IMR-90 (cell line): ENCODE measurements around the gene SYNE2. TPM values are rescaled to one million over a fixed set of nuclear protein-coding genes. Genes with fewer than 3 reads are reported as not detected.

Source experiments
- ATAC-seq: fragments of 200-7000 bp; cut with Tn5 transposase; 2 replicates; pipeline ENCODE4 v1.9.1; 2020; ENCODE audit warnings: low read depth, mild to moderate bottlenecking, moderate library complexity
- BruUV-seq: library from RNA; stranded (reverse); fragments of 400-500 nt; replicated peaks from 2 replicates; lab custom pipeline; 2021; lab: Mats Ljungman, UMichigan
- CTCF ChIA-PET: fragments of 300-600 bp; formaldehyde crosslinking; extraction: SDS; loops from one replicate; lab custom pipeline; 2021; ENCODE audit warnings: antibody characterized with exemption; lab: Yijun Ruan, JAX
- POLR2A ChIA-PET: fragments of 300-600 bp; sonication (Branson Sonifier 250); formaldehyde crosslinking; loops from one replicate; lab custom pipeline; 2022; ENCODE audit warnings: antibody characterized with exemption; ENCODE audit not compliant: unreplicated experiment; lab: Charles Lee
- DNase-seq: peaks from one replicate; pipeline ENCODE4 v3.0.0; 2013
- H2AFZ ChIP-seq: replicated peaks from 2 replicates; pipeline ENCODE3; 2013; ENCODE audit warnings: low read length, mild to moderate bottlenecking; ENCODE audit not compliant: poor library complexity
- H2AK5ac ChIP-seq: 2 replicates; pipeline ENCODE4 v1.6.1; 2013; ENCODE audit warnings: low read depth, low read length, inconsistent platforms
- H2AK9ac ChIP-seq: replicated peaks from 2 replicates; pipeline ENCODE3; 2013; ENCODE audit warnings: mild to moderate bottlenecking, low read depth, low read length, moderate library complexity; ENCODE audit not compliant: poor library complexity
- H2BK120ac ChIP-seq: 2 replicates; pipeline ENCODE4 v1.6.1; 2013; ENCODE audit warnings: low read depth, low read length, inconsistent platforms
- H2BK15ac ChIP-seq: 3 replicates; pipeline ENCODE4 v1.6.1; 2013; ENCODE audit warnings: low read depth, low read length, inconsistent platforms
- H2BK20ac ChIP-seq: 2 replicates; pipeline ENCODE4 v1.6.1; 2013; ENCODE audit warnings: low read depth, mild to moderate bottlenecking, inconsistent platforms, low read length, moderate library complexity
- H2BK5ac ChIP-seq: 2 replicates; pipeline ENCODE4 v1.6.1; 2013; ENCODE audit warnings: mild to moderate bottlenecking, low read depth, low read length, inconsistent platforms; ENCODE audit not compliant: poor library complexity, severe bottlenecking
- H3K14ac ChIP-seq: replicated peaks from 2 replicates; pipeline ENCODE4 v1.6.1; 2013; ENCODE audit warnings: low read depth, low read length, inconsistent platforms
- H3K18ac ChIP-seq: 2 replicates; pipeline ENCODE4 v1.6.1; 2013; ENCODE audit warnings: low read depth, low read length, control low read depth
- H3K23ac ChIP-seq: 2 replicates; pipeline ENCODE4 v1.6.1; 2013; ENCODE audit warnings: low read depth, low read length, inconsistent platforms
- H3K27ac ChIP-seq: 2 replicates; pipeline ENCODE4 v1.5.1; 2013; ENCODE audit warnings: mild to moderate bottlenecking, control low read depth, low read length; ENCODE audit not compliant: insufficient read depth
- H3K27me3 ChIP-seq: 2 replicates; pipeline ENCODE4 v1.6.1; 2013; ENCODE audit warnings: low read length; ENCODE audit not compliant: control insufficient read depth, insufficient read depth
- H3K36me3 ChIP-seq: 2 replicates; pipeline ENCODE4 v1.6.1; 2013; ENCODE audit warnings: low read length, mixed read lengths; ENCODE audit not compliant: control insufficient read depth, insufficient read depth
- H3K4ac ChIP-seq: 2 replicates; pipeline ENCODE4 v1.6.1; 2013; ENCODE audit warnings: low read depth, low read length, inconsistent platforms
- H3K4me1 ChIP-seq: 2 replicates; pipeline ENCODE4 v1.6.1; 2013; ENCODE audit warnings: low read length, mixed read lengths; ENCODE audit not compliant: control insufficient read depth, insufficient read depth
- H3K4me2 ChIP-seq: 2 replicates; pipeline ENCODE4 v1.6.1; 2013; ENCODE audit warnings: low read depth, mild to moderate bottlenecking, control low read depth, low read length, moderate library complexity
- H3K4me3 ChIP-seq: 2 replicates; pipeline ENCODE4 v1.5.1; 2013; ENCODE audit warnings: low read depth, mild to moderate bottlenecking, control low read depth, low read length, moderate library complexity; ENCODE audit not compliant: insufficient read depth
- H3K56ac ChIP-seq: 2 replicates; pipeline ENCODE4 v1.6.1; 2013; ENCODE audit warnings: low read length, inconsistent platforms; ENCODE audit not compliant: insufficient read depth; ENCODE audit errors: extremely low read depth
- H3K79me1 ChIP-seq, 2 experiments: 2 replicates each; pipeline ENCODE4 v1.6.1; 2013; ENCODE audit warnings: low read length in 2 of 2, inconsistent platforms in 1 of 2, low read depth in 1 of 2
- H3K9ac ChIP-seq: 2 replicates; pipeline ENCODE4 v1.6.1; 2013; ENCODE audit warnings: low read depth, low read length, control low read depth
- H3K9me1 ChIP-seq: 2 replicates; pipeline ENCODE4 v1.6.1; 2013; ENCODE audit warnings: low read length, inconsistent platforms; ENCODE audit not compliant: insufficient read depth
- H3K9me3 ChIP-seq: 2 replicates; pipeline ENCODE4 v1.6.1; 2013; ENCODE audit warnings: low read length; ENCODE audit not compliant: control insufficient read depth, insufficient read depth
- H4K20me1 ChIP-seq: 2 replicates; pipeline ENCODE4 v1.6.1; 2013; ENCODE audit warnings: low read length, inconsistent platforms; ENCODE audit not compliant: insufficient read depth
- H4K5ac ChIP-seq: 2 replicates; pipeline ENCODE4 v1.6.1; 2013; ENCODE audit warnings: mild to moderate bottlenecking, low read depth, low read length, control low read depth
- H4K8ac ChIP-seq, 2 experiments: 2 replicates each; pipeline ENCODE4 v1.6.1; 2013; ENCODE audit warnings: low read depth in 2 of 2, low read length in 2 of 2, control low read depth in 1 of 2, inconsistent platforms in 1 of 2
- H4K91ac ChIP-seq: 2 replicates; pipeline ENCODE4 v1.6.1; 2013; ENCODE audit warnings: low read depth, low read length, inconsistent platforms; ENCODE audit not compliant: insufficient read depth
- CHD1 ChIP-seq: IDR thresholded peaks from 2 replicates; pipeline ENCODE4 v1.6.1; 2012; ENCODE audit warnings: low read depth, low read length, improper control_type of control experiment
- MAZ ChIP-seq: IDR thresholded peaks from 2 replicates; pipeline ENCODE4 v1.6.1; 2012; ENCODE audit warnings: low read depth, mild to moderate bottlenecking, low read length, improper control_type of control experiment, moderate library complexity, borderline replicate concordance
- MXI1 ChIP-seq: IDR thresholded peaks from 2 replicates; pipeline ENCODE4 v1.6.1; 2012; ENCODE audit warnings: low read depth, mild to moderate bottlenecking, low read length, moderate library complexity, borderline replicate concordance
- NFE2L2 ChIP-seq: fragments of 150-350 bp; IDR thresholded peaks from 2 replicates; pipeline ENCODE4 v1.6.1; 2016; ENCODE audit warnings: low read depth, mild to moderate bottlenecking, low read length
- SMC3 ChIP-seq: fragments of 150-350 bp; IDR thresholded peaks from 2 replicates; pipeline ENCODE4 v1.6.1; 2016; ENCODE audit warnings: low read depth, mild to moderate bottlenecking, antibody characterized with exemption, low read length, moderate library complexity
- WGBS, 2 experiments: methylation state at CpG; one replicate each; pipeline versions ENCODE4 v1.1.5 to v1.1.7; 2013; ENCODE audit warnings: missing lambda C conversion rate in 2 of 2; ENCODE audit not compliant: insufficient read length in 1 of 2; ENCODE audit errors: extremely low coverage in 2 of 2; 5-methylcytosine and 5-hydroxymethylcytosine counted together
- dilution Hi-C: fragments of 300-500 bp; cut with HindIII; formaldehyde crosslinking; loops from one replicate; pipeline ENCODE4 v1.14.3; 2018; ENCODE audit warnings: low sequenced_read_pairs; ENCODE audit not compliant: unreplicated experiment
- in situ Hi-C: fragments of 300-500 bp; cut with MboI; formaldehyde crosslinking; loops from 3 replicates; pipeline ENCODE4 v1.14.3; 2019; ENCODE audit warnings: low sequenced_read_pairs, inconsistent platforms, mixed read lengths
- intact Hi-C: fragments of 100-400 bp; cut with micrococcal nuclease; formaldehyde crosslinking; loops from 2 replicates; pipeline ENCODE4 v1.10.0; 2022
- polyA plus RNA-seq, 3 experiments: library from polyadenylated mRNA; depleted of rRNA; stranded (reverse); fragments of >200 nt; gene quantifications; 2 replicates each; pipeline ENCODE4 v1.2.3, GENCODE V29; 2012; ENCODE audit warnings: low replicate concordance in 1 of 3
- total RNA-seq: library from RNA; depleted of rRNA; stranded (reverse); fragments of >200 nt; gene quantifications from 2 replicates; pipeline ENCODE4 v1.2.3, GENCODE V29; 2012
- TF ChIP-seq, protein P1 (sequence below): conservative IDR thresholded peaks from 2 replicates; pipeline ENCODE4 v1.5.1; 2012; ENCODE audit warnings: mild to moderate bottlenecking, low read depth, low read length, improper control_type of control experiment
- TF ChIP-seq, protein P2 (sequence below): fragments of 150-350 bp; IDR thresholded peaks from 2 replicates; pipeline ENCODE4 v1.6.1; 2016; ENCODE audit warnings: low read depth, mild to moderate bottlenecking, low read length, moderate library complexity, borderline replicate concordance

The SYNE2 gene
- total and polyA plus RNA-seq, 2 of the 4 experiments (the other 2 are of a cell fraction), result 5.2 to 28.9 TPM

DNA sequence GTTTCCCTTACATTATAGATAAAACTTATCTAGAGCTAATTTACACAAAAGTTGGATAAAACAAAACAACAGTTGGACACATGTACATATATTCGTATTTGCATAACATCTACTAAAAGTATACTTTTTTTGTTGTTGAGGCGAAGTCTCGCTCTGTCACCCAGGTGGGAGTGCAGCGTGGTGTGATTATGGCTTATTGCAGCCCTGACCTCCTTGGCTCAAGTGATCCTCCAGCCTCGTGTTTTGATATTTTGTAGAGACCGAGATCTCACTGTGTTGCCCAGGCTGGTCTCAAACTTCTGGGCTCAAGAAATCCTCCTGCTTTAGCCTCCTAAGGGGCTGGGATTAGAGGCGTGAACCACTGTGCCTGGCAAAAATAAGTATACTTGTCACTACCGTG is 9.4 kb downstream of the SYNE2 start:
- H2BK120ac ChIP-seq, result no peak overlapping the region
- no peak overlapping the region for H2AFZ ChIP-seq
- H2BK5ac ChIP-seq, result no peak overlapping the region
- intact Hi-C loops (no loop called here), dilution Hi-C loops (no loop called here), in situ Hi-C loops (no loop called here)
- no peak overlapping the region for H4K91ac ChIP-seq
- ATAC-seq (no peak), DNase-seq (no peak)
- no peak overlapping the region for H2BK20ac ChIP-seq
- H2AK9ac ChIP-seq, result no peak overlapping the region
- TF ChIP-seq MAZ (no peak), CHD1 (no peak), SMC3 (no peak), MXI1 (no peak), NFE2L2 (no peak)
- TF ChIP-seq, protein P1, sequence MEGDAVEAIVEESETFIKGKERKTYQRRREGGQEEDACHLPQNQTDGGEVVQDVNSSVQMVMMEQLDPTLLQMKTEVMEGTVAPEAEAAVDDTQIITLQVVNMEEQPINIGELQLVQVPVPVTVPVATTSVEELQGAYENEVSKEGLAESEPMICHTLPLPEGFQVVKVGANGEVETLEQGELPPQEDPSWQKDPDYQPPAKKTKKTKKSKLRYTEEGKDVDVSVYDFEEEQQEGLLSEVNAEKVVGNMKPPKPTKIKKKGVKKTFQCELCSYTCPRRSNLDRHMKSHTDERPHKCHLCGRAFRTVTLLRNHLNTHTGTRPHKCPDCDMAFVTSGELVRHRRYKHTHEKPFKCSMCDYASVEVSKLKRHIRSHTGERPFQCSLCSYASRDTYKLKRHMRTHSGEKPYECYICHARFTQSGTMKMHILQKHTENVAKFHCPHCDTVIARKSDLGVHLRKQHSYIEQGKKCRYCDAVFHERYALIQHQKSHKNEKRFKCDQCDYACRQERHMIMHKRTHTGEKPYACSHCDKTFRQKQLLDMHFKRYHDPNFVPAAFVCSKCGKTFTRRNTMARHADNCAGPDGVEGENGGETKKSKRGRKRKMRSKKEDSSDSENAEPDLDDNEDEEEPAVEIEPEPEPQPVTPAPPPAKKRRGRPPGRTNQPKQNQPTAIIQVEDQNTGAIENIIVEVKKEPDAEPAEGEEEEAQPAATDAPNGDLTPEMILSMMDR, result no peak
- TF ChIP-seq, protein P2, sequence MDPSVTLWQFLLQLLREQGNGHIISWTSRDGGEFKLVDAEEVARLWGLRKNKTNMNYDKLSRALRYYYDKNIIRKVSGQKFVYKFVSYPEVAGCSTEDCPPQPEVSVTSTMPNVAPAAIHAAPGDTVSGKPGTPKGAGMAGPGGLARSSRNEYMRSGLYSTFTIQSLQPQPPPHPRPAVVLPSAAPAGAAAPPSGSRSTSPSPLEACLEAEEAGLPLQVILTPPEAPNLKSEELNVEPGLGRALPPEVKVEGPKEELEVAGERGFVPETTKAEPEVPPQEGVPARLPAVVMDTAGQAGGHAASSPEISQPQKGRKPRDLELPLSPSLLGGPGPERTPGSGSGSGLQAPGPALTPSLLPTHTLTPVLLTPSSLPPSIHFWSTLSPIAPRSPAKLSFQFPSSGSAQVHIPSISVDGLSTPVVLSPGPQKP, result no peak
- H3K9me3 ChIP-seq, result no peaks in the 10 kb centered on the region
- H3K56ac ChIP-seq, result no peak overlapping the region
- BruUV-seq, result no TSS peak
- no peak overlapping the region for H3K27ac ChIP-seq
- no peak overlapping the region for H2AK5ac ChIP-seq
- H3K4me3 ChIP-seq, result no peak overlapping the region
- no peaks in the 10 kb centered on the region for H4K20me1 ChIP-seq
- H3K14ac ChIP-seq, result no peak overlapping the region
- no peak overlapping the region for H3K9ac ChIP-seq
- H3K4ac ChIP-seq, result no peak overlapping the region
- H3K36me3 ChIP-seq, result no peaks in the 10 kb centered on the region
- WGBS, 2 experiments, result no CpG with 5 or more reads among the region's 8 CpGs
- H3K27me3 ChIP-seq, result no peaks in the 10 kb centered on the region
- POLR2A ChIA-PET, result no interaction called here
- H2BK15ac ChIP-seq, result no peak overlapping the region
- H3K79me1 ChIP-seq, result peaks cover 0 to 4% of the 10 kb centered on the region in 2 experiments; a peak in 2 of 4 replicates
- no peak overlapping the region for H4K5ac ChIP-seq
- H3K23ac ChIP-seq, result no peak overlapping the region
- H3K9me1 ChIP-seq, result no peaks in the 10 kb centered on the region
- H3K18ac ChIP-seq, result no peak overlapping the region
- no peaks in the 10 kb centered on the region for H3K4me1 ChIP-seq
- no peak overlapping the region for H4K8ac ChIP-seq
- H3K4me2 ChIP-seq, result no peak overlapping the region
- CTCF ChIA-PET, result no interaction called here
